ENCODE measurements around the gene ALOXE3.

- TF ChIP-seq CTCF (conservative IDR thresholded peaks at IDR 0.05; ENCODE audit: low read length) (no peak), EZH2phosphoT487 (IDR thresholded peaks at IDR 0.05; ENCODE audit: borderline replicate concordance) (no peak)
These were observed 69.6 kb downstream of the ALOXE3 start for GRCh38 chr17:8048736-8049135.
